HL-60 (cell line): ENCODE data around the gene LTA4H.

Source experiments
- DNase-seq, 2 experiments: peaks; one replicate each; pipeline ENCODE4 v3.0.0-alpha.2; 2010 to 2020; ENCODE audit warnings: low read depth in 1 of 2, low spot score in 1 of 2
- H3K27ac ChIP-seq: fragments of 250-450 bp; sonication (Bioruptor Pico); replicated peaks from 2 replicates; pipeline ENCODE4 v1.5.1; 2020; ENCODE audit warnings: mild to moderate bottlenecking, moderate library complexity
- H3K27me3 ChIP-seq: fragments of 250-450 bp; sonication (Bioruptor Pico); 2 replicates; pipeline ENCODE4 v1.5.1; 2021; ENCODE audit warnings: mild to moderate bottlenecking, moderate library complexity; ENCODE audit not compliant: insufficient read depth, poor library complexity, severe bottlenecking
- H3K4me3 ChIP-seq: replicated peaks from 2 replicates; pipeline ENCODE4 v1.5.1; 2011; ENCODE audit warnings: mild to moderate bottlenecking, control low read depth, low read length; ENCODE audit not compliant: insufficient read depth
- CTCF ChIP-seq: IDR thresholded peaks from one replicate; pipeline ENCODE4 v1.5.1; 2011; ENCODE audit warnings: low read length, control low read depth, inconsistent platforms; ENCODE audit not compliant: insufficient read depth
- GABPA ChIP-seq: IDR thresholded peaks from 2 replicates; pipeline ENCODE4 v1.6.1; 2012; ENCODE audit warnings: low read depth
- POLR2AphosphoS5 ChIP-seq: IDR thresholded peaks from 2 replicates; pipeline ENCODE4 v1.6.1; 2012; ENCODE audit warnings: low read depth
- REST ChIP-seq: IDR thresholded peaks from 2 replicates; pipeline ENCODE4 v1.6.1; 2012; ENCODE audit warnings: low read depth; ENCODE audit not compliant: insufficient replicate concordance
- SPI1 ChIP-seq: IDR thresholded peaks from 2 replicates; pipeline ENCODE4 v1.6.1; 2012; ENCODE audit warnings: low read depth, mild to moderate bottlenecking, borderline replicate concordance

The LTA4H gene

GRCh38 chr12:96060041-96060440 is 24.7 kb upstream of the LTA4H start:
- no peaks in the 10 kb centered on the region for H3K27me3 ChIP-seq
- H3K27ac ChIP-seq: no peak overlapping the region
- no peak overlapping the region for H3K4me3 ChIP-seq
- TF ChIP-seq REST (no peak), GABPA (no peak), POLR2AphosphoS5 (no peak), SPI1 (no peak), CTCF (no peak)
- no peak for DNase-seq

GRCh38 chr12:96057986-96058553 is 22.7 kb upstream of the LTA4H start:
- DNase-seq: no peak
- TF ChIP-seq CTCF (no peak), REST (no peak), POLR2AphosphoS5 (no peak), SPI1 (no peak; the same call in 1 of the 2 replicates), GABPA (no peak)
- Histone ChIP-seq H3K27me3 (no peaks in the 10 kb centered on the region), H3K4me3 (no peak overlapping the region), H3K27ac (no peak overlapping the region)

DNA sequence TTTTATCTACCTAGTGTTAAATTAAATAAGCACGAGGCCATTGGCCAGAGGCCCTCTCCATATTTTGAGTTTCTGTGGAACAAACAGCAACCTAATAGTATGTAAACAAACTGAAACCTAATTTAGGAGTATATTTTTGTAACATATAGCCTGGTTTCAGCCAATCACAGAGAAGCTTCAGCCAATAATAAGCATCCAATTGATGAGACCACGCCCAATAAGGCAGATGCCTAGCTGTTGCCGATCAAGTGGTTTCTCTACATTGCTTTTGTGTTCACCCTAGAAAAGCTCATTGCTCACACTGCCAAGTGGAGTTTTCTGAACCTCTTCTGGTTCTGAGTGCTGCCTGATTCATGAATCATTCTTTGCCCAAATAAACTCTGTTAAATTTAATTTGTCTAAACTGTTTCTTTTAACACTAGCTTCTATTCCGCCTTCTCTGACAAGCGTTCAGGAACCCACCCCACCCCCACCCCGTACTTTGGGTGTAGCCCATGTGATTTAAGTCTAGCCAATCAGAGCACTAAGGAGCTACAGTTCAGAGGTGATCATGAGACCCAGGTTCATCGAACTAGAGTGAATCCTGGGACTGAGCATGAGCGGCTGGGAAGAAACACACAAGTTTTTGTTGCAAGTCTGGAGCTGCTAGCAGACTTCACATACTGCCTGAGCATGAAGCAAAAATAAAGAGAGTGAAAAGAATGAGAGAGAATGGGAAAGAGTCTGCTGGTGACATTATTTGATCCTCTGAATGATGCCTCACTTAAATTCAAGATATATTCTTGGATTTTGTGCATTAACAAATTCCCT is 21.5 kb upstream of the LTA4H start:
- no peak for TF ChIP-seq CTCF
- no peak for TF ChIP-seq POLR2AphosphoS5
- TF ChIP-seq REST: no peak
- no peak for TF ChIP-seq SPI1
- H3K27ac ChIP-seq: no peak overlapping the region
- no peak for DNase-seq

More for the DNA sequence above, 21.5 kb upstream of the LTA4H start:
- Histone ChIP-seq H3K4me3 (no peak overlapping the region), H3K27me3 (no peaks in the 10 kb centered on the region)
